Activated CD4-positive, alpha-beta T cell treated with anti-CD3 and anti-CD28 coated beads, Interleukin-2, amount 50 U/mL, for 48 hours (primary cell): Measurements from ENCODE around the gene MORN1.

ENCODE experiments used
- DNase-seq, 2 experiments: peaks; one replicate each; pipeline ENCODE4 v3.0.0-alpha.2; 2020

The MORN1 gene

GRCh38 chr1:2384941-2385481 is 6.3 kb downstream of the MORN1 start:
- DNase-seq, result no peak

GRCh38 chr1:2384130-2384860 is 7.1 kb downstream of the MORN1 start:
- DNase-seq, result no peak

- DNase-seq, result no peak
These were observed 7.8 kb downstream of the MORN1 start for GRCh38 chr1:2383576-2383975.

DNA sequence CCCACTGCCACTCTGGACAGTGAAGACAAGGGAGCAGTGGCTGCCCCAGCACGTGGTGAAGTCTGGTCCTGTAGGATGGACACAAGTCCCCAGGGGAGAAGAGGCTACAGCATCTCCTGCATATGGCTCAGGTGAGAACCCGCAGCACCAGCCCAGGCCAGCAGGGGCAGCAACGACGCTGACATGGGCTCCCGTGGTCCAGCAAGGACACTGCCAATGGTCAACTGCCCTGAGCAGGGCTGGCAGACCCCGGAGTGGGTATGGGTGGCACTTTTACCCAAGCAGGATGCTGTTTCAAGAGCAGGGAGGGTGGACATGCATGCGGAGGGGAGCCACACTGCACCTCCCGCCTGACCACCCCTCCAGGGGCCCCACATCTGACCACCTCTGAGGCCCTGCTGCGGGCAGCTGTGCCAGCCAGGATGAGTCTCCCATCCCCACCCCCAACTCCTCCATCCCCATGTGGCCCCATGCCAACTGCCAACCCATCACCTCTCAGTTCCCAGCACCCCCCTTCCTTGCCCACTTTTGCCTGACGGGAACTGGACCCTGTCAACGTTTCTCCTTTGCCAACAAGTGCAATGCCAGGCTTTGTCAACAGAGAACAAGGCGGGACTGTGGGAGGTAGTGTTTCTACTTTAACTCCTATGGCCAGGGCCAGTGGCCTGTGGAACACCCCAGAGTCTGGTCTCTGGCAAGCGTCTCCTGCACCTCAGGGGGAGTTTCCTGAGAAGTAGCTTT is 8.6 kb downstream of the MORN1 start:
- DNase-seq, result peak; percentile 31 to 50

- DNase-seq, result peak; percentile 80 to 85
These were observed 9.4 kb downstream of the MORN1 start for GRCh38 chr1:2381741-2382620.

GRCh38 chr1:2380816-2381591 is 10.3 kb downstream of the MORN1 start:
- no peak for DNase-seq

GRCh38 chr1:2379733-2380404 is 11.5 kb downstream of the MORN1 start:
- no peak for DNase-seq

DNA sequence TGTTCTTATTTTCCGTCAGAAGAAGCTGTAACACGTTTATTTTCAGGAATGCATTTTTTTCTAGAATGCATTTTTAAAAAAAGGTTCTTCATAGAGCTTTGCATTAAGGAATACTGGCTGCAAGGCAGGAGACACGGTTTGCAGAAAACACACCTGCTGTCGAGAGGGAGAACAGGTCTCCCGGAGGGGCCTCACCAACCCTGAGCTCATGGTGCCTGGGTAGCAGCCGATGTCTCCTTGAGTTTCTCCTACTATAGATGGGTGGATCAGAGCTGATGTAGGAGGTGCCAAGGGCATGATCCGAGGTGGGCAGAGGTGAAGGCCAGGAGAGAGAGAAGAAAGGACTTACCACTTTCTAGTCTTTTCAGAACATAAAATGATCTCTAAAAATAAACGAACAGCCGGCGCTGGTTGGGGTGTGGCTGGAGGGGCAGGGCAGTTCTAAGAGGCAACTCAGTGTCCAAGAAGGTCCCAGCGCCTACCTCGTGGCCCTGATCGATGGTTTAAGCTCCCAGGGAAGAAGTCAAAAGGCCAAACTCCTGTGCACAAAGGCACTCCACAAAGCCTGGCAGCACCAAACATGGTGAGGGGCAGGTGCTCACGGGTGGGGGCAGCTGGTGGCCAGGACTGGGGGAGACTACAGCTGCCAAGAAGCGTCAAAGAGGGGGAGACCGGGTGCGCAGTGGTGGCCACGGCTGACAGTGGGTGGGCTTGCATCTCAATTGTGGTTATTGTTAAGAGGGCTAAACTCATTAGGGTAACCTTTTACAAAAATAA is 12.2 kb downstream of the MORN1 start:
- DNase-seq, result no peak

- no peak for DNase-seq
These were observed 12.9 kb downstream of the MORN1 start for GRCh38 chr1:2378441-2378851.

DNA sequence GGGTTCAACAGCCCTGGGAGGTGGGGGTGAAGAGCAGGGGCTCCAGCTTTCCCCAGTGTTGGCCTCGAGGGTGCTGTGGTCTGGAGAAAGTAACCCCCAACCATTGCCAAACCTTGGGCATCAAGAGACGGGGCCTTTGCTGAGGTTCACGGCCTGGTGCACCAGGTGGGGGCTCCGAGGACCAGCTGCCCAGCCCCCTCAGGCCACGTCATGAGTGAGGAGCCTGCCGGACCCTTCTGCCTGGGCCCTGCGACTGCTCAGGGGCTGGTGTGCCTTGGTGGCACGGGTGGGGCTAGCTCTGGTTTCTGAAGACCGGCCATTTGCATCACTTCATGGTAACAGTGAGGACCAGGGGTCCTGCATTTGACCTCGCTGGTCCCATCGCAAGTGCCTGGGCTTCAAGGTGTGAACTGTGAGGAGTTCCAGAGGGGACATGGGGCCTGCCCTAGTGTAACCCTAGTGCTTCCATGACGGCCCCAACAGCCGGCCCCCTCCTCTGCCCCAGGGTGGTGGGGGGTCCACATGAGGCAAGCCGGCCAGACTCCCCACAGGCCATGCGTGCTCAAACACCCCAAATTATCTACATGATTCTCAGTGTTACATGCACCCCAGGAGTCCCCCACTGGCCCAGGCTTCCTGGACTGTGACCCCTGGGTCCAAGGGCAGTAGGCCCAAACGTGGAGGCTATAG is 13.5 kb downstream of the MORN1 start:
- no peak for DNase-seq

- no peak for DNase-seq
These were observed 14.3 kb downstream of the MORN1 start for GRCh38 chr1:2376931-2377672.

GRCh38 chr1:2376261-2376741 is 15.1 kb downstream of the MORN1 start:
- no peak for DNase-seq

GRCh38 chr1:2375923-2376260 is 15.5 kb downstream of the MORN1 start:
- no peak for DNase-seq

DNA sequence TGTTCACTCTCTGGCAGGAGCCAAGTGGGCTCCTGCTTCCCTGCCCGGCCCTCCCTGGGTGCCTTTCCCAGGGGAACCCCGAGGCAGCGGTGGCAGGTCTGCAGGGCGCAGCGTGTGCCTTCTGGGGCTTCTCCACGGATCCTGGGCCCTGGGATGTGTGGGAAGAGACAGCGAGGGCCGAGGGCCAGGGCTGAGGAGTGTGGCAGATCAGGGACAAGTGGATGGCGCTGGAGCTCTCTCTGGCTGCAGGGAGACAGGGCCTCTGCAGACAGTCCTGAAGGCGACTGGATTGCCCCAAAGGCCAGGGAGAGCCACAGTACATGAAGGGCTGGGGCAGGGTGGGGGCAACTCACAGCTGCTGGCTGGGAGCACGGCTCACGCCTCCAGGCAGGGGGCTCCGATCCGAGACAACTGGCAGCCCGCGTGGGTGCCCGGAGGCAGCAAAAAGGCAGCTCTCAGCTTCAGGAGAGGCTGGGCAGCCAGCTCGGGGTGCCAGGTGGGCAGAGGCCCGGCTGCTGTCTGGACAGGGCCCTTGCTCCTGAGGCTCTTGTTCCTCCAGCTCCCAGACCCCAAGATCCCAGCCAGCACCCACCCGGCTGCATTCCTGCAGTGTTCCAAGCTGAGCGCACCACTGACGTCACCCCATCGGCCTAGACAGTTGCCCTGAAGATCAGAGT is 16.0 kb downstream of the MORN1 start:
- no peak for DNase-seq

DNA sequence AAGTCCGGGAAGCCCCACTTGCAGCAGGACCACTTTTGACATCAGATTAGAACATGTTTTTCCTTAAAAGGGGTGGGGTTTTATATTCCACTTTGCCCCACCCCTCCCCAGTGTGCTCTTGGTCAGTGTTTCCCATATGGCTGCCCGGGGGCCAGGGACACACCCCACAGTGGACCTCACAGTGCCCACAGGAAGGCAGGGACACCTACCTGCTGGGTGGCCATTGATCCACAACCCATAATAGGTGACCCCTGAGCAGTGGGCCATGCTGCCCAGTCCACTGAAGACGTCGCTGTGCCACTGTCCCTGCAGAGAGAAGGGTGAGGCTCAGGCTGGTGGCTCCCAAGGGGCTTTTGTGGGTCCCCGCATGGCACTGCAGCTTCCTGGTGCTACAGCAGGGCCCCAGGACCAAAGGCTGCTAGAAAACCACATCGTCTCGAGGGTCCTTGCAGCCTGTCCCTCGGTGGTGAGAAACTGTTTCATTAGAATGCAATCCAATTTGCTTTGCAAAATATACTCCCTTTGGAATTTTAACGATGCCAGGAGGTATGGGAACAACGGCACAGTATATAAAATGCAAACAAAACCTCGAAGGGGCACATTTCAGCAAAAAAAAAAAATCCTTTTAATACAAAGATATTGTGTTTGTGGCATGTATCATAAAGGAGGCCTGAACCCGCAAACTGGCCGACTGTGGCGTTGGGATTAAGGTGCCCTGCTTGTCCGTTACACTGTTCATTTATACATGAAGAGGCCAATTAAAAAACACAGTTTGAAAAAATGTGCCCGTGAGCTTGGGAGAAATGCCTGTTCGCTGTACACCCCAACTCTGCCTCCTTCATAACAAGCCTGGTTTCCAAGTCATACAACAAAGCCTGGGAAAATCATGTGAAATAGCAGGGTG is 16.9 kb downstream of the MORN1 start:
- DNase-seq, result no peak

GRCh38 chr1:2373551-2374251 is 17.7 kb downstream of the MORN1 start:
- DNase-seq, result no peak
